ENCODE data around the gene TOMM22.

DNA sequence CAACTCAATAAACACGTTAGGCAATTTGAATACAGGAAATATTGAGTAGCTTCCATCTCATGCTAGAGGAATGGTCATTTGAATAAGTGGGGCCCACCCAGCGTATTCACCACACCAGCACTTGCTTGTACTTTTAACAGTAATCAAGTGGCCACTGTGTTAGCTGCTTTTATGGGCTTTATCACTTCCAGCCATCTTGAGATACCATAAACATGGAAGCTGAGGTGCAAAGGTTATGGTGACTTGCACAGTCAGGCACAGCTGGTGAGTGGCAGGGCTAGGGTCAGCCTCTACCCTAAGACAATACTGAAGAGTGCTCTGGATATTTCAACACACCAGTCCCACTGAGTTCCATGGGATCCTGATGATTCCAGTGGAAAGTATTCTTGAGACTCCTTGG lies 12.3 kb downstream of the TOMM22 start:
- TF ChIP-seq, protein P1, sequence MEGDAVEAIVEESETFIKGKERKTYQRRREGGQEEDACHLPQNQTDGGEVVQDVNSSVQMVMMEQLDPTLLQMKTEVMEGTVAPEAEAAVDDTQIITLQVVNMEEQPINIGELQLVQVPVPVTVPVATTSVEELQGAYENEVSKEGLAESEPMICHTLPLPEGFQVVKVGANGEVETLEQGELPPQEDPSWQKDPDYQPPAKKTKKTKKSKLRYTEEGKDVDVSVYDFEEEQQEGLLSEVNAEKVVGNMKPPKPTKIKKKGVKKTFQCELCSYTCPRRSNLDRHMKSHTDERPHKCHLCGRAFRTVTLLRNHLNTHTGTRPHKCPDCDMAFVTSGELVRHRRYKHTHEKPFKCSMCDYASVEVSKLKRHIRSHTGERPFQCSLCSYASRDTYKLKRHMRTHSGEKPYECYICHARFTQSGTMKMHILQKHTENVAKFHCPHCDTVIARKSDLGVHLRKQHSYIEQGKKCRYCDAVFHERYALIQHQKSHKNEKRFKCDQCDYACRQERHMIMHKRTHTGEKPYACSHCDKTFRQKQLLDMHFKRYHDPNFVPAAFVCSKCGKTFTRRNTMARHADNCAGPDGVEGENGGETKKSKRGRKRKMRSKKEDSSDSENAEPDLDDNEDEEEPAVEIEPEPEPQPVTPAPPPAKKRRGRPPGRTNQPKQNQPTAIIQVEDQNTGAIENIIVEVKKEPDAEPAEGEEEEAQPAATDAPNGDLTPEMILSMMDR (conservative IDR thresholded peaks at IDR 0.05; ENCODE audit: low read depth in 2 of 2), result no peak
- TF ChIP-seq POLR2AphosphoS5 (IDR thresholded peaks at IDR 0.05; ENCODE audit: low read depth), result no peak
- no peak for TF ChIP-seq EZH2 (IDR thresholded peaks at IDR 0.05; ENCODE audit: low read depth, unreplicated experiment)
- TF ChIP-seq, protein P2, sequence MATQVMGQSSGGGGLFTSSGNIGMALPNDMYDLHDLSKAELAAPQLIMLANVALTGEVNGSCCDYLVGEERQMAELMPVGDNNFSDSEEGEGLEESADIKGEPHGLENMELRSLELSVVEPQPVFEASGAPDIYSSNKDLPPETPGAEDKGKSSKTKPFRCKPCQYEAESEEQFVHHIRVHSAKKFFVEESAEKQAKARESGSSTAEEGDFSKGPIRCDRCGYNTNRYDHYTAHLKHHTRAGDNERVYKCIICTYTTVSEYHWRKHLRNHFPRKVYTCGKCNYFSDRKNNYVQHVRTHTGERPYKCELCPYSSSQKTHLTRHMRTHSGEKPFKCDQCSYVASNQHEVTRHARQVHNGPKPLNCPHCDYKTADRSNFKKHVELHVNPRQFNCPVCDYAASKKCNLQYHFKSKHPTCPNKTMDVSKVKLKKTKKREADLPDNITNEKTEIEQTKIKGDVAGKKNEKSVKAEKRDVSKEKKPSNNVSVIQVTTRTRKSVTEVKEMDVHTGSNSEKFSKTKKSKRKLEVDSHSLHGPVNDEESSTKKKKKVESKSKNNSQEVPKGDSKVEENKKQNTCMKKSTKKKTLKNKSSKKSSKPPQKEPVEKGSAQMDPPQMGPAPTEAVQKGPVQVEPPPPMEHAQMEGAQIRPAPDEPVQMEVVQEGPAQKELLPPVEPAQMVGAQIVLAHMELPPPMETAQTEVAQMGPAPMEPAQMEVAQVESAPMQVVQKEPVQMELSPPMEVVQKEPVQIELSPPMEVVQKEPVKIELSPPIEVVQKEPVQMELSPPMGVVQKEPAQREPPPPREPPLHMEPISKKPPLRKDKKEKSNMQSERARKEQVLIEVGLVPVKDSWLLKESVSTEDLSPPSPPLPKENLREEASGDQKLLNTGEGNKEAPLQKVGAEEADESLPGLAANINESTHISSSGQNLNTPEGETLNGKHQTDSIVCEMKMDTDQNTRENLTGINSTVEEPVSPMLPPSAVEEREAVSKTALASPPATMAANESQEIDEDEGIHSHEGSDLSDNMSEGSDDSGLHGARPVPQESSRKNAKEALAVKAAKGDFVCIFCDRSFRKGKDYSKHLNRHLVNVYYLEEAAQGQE (IDR thresholded peaks at IDR 0.05; ENCODE audit: unreplicated experiment), result no peak
- TF ChIP-seq, protein P3, sequence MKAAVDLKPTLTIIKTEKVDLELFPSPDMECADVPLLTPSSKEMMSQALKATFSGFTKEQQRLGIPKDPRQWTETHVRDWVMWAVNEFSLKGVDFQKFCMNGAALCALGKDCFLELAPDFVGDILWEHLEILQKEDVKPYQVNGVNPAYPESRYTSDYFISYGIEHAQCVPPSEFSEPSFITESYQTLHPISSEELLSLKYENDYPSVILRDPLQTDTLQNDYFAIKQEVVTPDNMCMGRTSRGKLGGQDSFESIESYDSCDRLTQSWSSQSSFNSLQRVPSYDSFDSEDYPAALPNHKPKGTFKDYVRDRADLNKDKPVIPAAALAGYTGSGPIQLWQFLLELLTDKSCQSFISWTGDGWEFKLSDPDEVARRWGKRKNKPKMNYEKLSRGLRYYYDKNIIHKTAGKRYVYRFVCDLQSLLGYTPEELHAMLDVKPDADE (IDR thresholded peaks at IDR 0.05), result no peak
- TF ChIP-seq ZNF331 (CRISPR knock-in tag; IDR thresholded peaks at IDR 0.05; ENCODE audit: low read depth), result no peak
- TF ChIP-seq EZH2phosphoT487 (IDR thresholded peaks at IDR 0.05; ENCODE audit: unreplicated experiment), result no peak

All from GM23338 (cell line).